Ascending aorta (tissue), 2 donors: Measurements from ENCODE around the gene JPH3. TPM values are rescaled to one million over a fixed set of nuclear protein-coding genes. Genes with fewer than 3 reads are reported as not detected.

Experiments
- DNase-seq, 2 donors: peaks; one replicate each; pipeline ENCODE4 v3.0.0-alpha.2; 2019; ENCODE audit warnings: low spot score in 2 of 2
- H3K27ac ChIP-seq, 2 donors: fragments of 200-600 bp; sonication (generic); one replicate each; pipeline ENCODE4 v1.5.1; 2016 to 2017; ENCODE audit warnings: mild to moderate bottlenecking in 1 of 2
- H3K27me3 ChIP-seq: fragments of 200-600 bp; sonication (generic); one replicate; pipeline ENCODE4 v1.5.1; 2017
- H3K36me3 ChIP-seq, 2 donors: fragments of 200-600 bp; sonication (generic); one replicate each; pipeline ENCODE4 v1.5.1; 2016
- H3K4me1 ChIP-seq, 2 donors: fragments of 200-600 bp; sonication (generic); one replicate each; pipeline ENCODE4 v1.5.1; 2016 to 2017; ENCODE audit warnings: mild to moderate bottlenecking in 1 of 2
- H3K4me3 ChIP-seq, 2 donors: fragments of 200-600 bp; sonication (generic); one replicate each; pipeline ENCODE4 v1.5.1; 2016 to 2017; ENCODE audit warnings: mild to moderate bottlenecking in 1 of 2
- H3K9me3 ChIP-seq, 2 donors: fragments of 200-600 bp; sonication (generic); one replicate each; pipeline ENCODE4 v1.5.1; 2016
- CTCF ChIP-seq, 3 experiments: fragments of 200-600 bp in 2 of 3; fragments of 450-650 bp in 1 of 3; sonication (generic) in 2 of 3; IDR thresholded peaks; one replicate each; pipeline ENCODE4 v1.5.1; 2016 to 2019; ENCODE audit warnings: antibody characterized with exemption in 3 of 3, mild to moderate bottlenecking in 1 of 3, moderate library complexity in 1 of 3
- intact Hi-C: fragments of 100-400 bp; cut with DNase I; formaldehyde crosslinking; loops from one replicate; pipeline ENCODE4 v1.15.1; 2023
- total RNA-seq: library from RNA; depleted of rRNA; stranded (reverse); fragments of >200 nt; gene quantifications from one replicate; pipeline ENCODE4 v1.1.0, GENCODE V29; 2016

JPH3 gene
- total RNA-seq, 1 donor from 2014 or later, result not detected

- TF ChIP-seq CTCF (IDR thresholded peaks at IDR 0.05), result no peak
- H3K27ac ChIP-seq, result no peak overlapping the region
- H3K9me3 ChIP-seq, result peaks cover 0 to 7% of the 10 kb centered on the region in 2 donors
- intact Hi-C loops, result loop anchor here (10.0 kb wide), 1 partner anchor 306 kb away; no protein-coding TSS in a partner anchor
- H3K27me3 ChIP-seq, result no peaks in the 10 kb centered on the region
- no peak overlapping the region for H3K4me3 ChIP-seq
- peaks cover 3 to 8% of the 10 kb centered on the region in 2 donors for H3K4me1 ChIP-seq
- DNase-seq, result no peak
- H3K36me3 ChIP-seq, result no peaks in the 10 kb centered on the region
Observed at GRCh38 chr16:87631067-87631466, 28.8 kb downstream of the JPH3 start.

DNA sequence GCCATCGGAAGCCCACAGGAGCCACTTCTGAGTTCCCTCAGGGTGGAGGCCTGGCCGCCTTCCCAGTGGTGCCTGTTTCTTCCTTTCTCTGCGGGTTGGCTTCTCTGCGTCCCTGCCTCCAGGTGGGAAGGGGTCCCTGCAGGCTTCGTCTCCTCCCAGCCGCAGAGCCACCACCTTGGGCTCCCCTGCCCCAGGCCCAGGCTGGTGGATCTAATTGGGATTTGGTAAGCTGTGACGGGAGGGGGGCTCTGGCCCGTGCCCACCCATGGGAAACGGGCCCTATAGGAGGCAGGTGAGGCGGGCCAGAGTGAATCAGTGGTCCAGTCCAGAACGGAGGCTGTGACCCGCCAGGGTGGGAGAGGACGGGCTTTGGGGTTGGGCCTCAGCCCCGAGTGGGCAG is 32.1 kb downstream of the JPH3 start:
- H3K27ac ChIP-seq, result no peak overlapping the region
- H3K27me3 ChIP-seq, result no peaks in the 10 kb centered on the region
- intact Hi-C loops, result loop anchor here (10.0 kb wide), 1 partner anchor 310 kb away; no protein-coding TSS in a partner anchor
- H3K4me1 ChIP-seq, result peaks cover 3 to 10% of the 10 kb centered on the region in 2 donors
- H3K36me3 ChIP-seq, result no peaks in the 10 kb centered on the region
- no peak for TF ChIP-seq CTCF (IDR thresholded peaks at IDR 0.05)
- no peak for DNase-seq
- H3K4me3 ChIP-seq, result no peak overlapping the region
- H3K9me3 ChIP-seq, result peaks cover 0 to 7% of the 10 kb centered on the region in 2 donors

DNA sequence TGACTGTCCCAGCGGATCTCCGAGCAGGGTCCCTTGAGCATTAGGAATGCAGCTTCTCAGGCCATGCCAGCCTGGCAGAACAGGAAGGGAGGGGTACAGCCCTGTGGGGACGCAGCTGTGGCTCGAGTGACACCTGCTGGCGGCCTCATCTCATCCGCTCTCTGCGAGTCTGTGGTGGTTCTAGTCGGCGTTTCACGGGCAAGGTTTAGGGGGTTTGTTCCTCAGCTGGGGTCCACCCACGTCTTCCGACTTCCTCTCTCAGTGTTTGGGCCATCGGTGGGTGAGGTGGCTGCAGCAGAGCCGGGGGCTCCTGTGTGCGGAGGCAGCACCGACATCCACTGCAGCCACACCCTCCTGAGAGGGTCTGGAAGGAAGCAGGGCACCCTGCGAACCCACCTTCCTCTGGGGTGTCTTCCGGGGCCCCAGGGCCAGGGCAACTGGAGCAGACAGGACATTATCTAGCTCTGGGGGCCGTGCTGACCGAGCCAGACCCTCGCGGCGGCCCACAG is 33.3 kb downstream of the JPH3 start:
- no peak for DNase-seq
- Histone ChIP-seq H3K4me1 (peaks cover 3 to 10% of the 10 kb centered on the region in 2 donors), H3K9me3 (peaks cover 0 to 6% of the 10 kb centered on the region in 2 donors), H3K27ac (no peak overlapping the region), H3K4me3 (peak overlapping the region; percentile 26 to 31), H3K27me3 (no peaks in the 10 kb centered on the region), H3K36me3 (no peaks in the 10 kb centered on the region)
- intact Hi-C loops, result loop anchor here (1.0 to 10.0 kb wide), 4 partner anchors 47 to 311 kb away; no protein-coding TSS in a partner anchor
- peak; percentile 41 to 63 (median 48) for TF ChIP-seq CTCF (IDR thresholded peaks at IDR 0.05)

DNA sequence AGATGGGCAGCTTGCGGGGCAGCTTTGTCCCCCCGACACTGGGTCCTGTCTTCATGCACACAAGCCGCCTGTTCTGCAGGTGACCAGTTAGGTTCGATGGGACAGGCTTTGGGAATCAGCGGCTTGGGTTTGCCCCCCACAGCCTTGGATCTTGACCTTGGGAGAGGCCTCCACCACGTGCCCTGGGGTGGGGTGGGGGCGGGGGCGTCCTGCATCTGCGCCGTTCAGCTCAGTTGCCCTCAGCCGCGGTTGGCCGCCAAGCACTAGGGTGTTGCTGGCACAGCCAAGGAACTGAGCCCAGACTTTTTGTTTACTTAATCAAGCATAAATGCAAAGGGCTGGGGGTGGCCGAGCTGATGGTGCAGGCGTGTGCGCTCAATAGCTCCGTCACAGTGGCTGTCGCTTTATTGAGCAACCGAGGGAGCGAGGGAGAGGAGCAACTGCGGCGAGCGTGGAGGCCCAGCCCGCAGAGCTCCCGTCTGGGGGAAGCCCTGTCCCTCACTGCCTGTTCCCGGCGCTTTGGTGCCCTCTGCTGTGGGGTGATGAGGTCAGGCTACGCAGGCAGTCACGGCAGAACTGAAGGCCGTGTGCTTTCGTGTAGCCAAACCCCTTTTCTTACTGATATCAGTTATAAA is 33.9 kb downstream of the JPH3 start:
- Histone ChIP-seq H3K27ac (no peak overlapping the region), H3K36me3 (no peaks in the 10 kb centered on the region), H3K9me3 (peaks cover 0 to under 1% of the 10 kb centered on the region in 2 donors), H3K27me3 (no peaks in the 10 kb centered on the region), H3K4me1 (peaks cover 3 to 10% of the 10 kb centered on the region in 2 donors), H3K4me3 (peak overlapping the region; percentile 26 to 31)
- intact Hi-C loops, result loop anchor here (1.0 to 10.0 kb wide), 4 partner anchors 48 to 311 kb away; no protein-coding TSS in a partner anchor
- peak; percentile 57 to 81 (median 77) for TF ChIP-seq CTCF (IDR thresholded peaks at IDR 0.05)
- DNase-seq, result peak; percentile 31 to 85

DNA sequence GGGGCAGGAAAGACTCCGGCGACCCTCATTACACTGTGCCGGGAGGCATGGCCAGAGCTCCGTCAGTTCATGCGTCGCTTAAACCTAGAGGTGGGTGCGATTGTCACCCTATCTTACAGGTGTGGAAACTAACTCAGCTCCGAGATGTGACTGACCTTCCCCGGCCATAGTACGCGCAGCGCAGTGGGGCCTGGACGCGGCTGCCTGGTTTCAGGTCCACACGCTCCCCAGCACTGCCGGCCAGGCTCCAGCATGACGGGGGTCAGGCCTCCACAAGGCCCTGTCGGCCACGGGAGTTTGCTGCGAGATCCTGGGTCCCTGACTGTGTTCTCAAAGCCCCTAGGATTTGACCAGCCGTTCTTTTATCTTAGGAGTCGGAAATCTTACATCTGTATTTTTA is 34.4 kb downstream of the JPH3 start:
- no peak for DNase-seq
- H3K27ac ChIP-seq, result no peak overlapping the region
- H3K4me1 ChIP-seq, result peaks cover 3 to 10% of the 10 kb centered on the region in 2 donors
- no peaks in the 10 kb centered on the region for H3K27me3 ChIP-seq
- H3K36me3 ChIP-seq, result no peaks in the 10 kb centered on the region
- H3K9me3 ChIP-seq, result no peaks in the 10 kb centered on the region
- no peak overlapping the region for H3K4me3 ChIP-seq
- peak in 1 of 3 experiments; percentile 2 for TF ChIP-seq CTCF (IDR thresholded peaks at IDR 0.05)
- intact Hi-C loops, result loop anchor here (1.0 to 10.0 kb wide), 4 partner anchors 48 to 312 kb away; no protein-coding TSS in a partner anchor
